Epithelial cell of esophagus (primary cell): ENCODE results near the gene FBLN7.
A peak's percentile ranks its signal among the peaks of the same experiment; 100 is the strongest.

Source experiments
- DNase-seq: peaks from one replicate; pipeline ENCODE4 v3.0.0; 2010; ENCODE audit warnings: low read depth
- H3K4me3 ChIP-seq: 2 replicates; pipeline ENCODE4 v1.5.1; 2011; ENCODE audit warnings: mild to moderate bottlenecking, low read length, control low read depth
- CTCF ChIP-seq: IDR thresholded peaks from 2 replicates; pipeline ENCODE4 v1.5.1; 2011; ENCODE audit warnings: low read depth, mild to moderate bottlenecking, low read length, control low read depth, inconsistent platforms; ENCODE audit not compliant: insufficient read depth; ENCODE audit errors: missing control alignments

FBLN7 gene

GRCh38 chr2:112194482-112194881 is 56.3 kb downstream of the FBLN7 start:
- DNase-seq = no peak
- no peak overlapping the region for H3K4me3 ChIP-seq
- no peak for TF ChIP-seq CTCF

- H3K4me3 ChIP-seq = no peak overlapping the region
- TF ChIP-seq CTCF = no peak
- peak; percentile 57 for DNase-seq
These were observed 57.1 kb downstream of the FBLN7 start for GRCh38 chr2:112195167-112195766.

GRCh38 chr2:112195950-112196349 is 57.8 kb downstream of the FBLN7 start:
- no peak for TF ChIP-seq CTCF
- DNase-seq = no peak
- no peak overlapping the region for H3K4me3 ChIP-seq

GRCh38 chr2:112197868-112198267 is 59.7 kb downstream of the FBLN7 start:
- H3K4me3 ChIP-seq = no peak overlapping the region
- no peak for TF ChIP-seq CTCF
- DNase-seq = no peak

- peak; percentile 60 for DNase-seq
- no peak for TF ChIP-seq CTCF
- H3K4me3 ChIP-seq = no peak overlapping the region
These were observed 60.6 kb downstream of the FBLN7 start for GRCh38 chr2:112198780-112199179.

GRCh38 chr2:112199188-112199587 is 61.0 kb downstream of the FBLN7 start:
- no peak overlapping the region for H3K4me3 ChIP-seq
- no peak for DNase-seq
- TF ChIP-seq CTCF = no peak

- DNase-seq = peak; percentile 61
These were observed 63.7 kb downstream of the FBLN7 start for GRCh38 chr2:112201696-112202430.

More at GRCh38 chr2:112201696-112202430, 63.7 kb downstream of the FBLN7 start:
- no peak for TF ChIP-seq CTCF
- no peak overlapping the region for H3K4me3 ChIP-seq
